ENCODE data around the gene BMAL1.

DNA sequence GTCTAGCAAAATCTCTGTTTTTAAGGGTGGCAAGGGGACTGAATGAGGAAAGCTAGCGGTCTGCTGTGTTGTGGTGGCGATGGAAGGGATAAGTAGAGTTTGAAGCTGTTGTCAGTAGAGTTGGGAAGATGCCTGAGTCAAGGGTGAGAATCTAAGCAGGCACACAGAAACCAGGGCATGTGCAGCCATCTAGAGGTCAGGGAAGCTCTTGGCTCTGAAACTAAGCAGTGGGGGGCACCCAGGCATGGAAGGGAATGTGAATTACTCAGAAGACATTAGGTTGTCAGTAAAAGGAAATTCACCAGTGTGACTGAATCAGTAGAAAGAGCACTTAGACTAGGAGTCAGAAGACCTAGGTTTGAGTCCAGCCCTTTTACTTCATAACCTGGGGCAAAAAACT lies 15.4 kb downstream of the BMAL1 start:
- TF ChIP-seq ZNF274 (IDR thresholded peaks at IDR 0.05; ENCODE audit: borderline replicate concordance, extremely low read depth, low read length) (no peak), EZH2 (IDR thresholded peaks at IDR 0.05; ENCODE audit: low read depth, low read length, severe bottlenecking) (no peak), TCF12 (IDR thresholded peaks at IDR 0.05; ENCODE audit: low read depth, low read length) (no peak), TAF1 (IDR thresholded peaks at IDR 0.05; ENCODE audit: low read depth, low read length) (no peak), SP1 (IDR thresholded peaks at IDR 0.05; ENCODE audit: low read depth, low read length) (no peak), CHD1 (IDR thresholded peaks at IDR 0.05; ENCODE audit: low read depth, low read length) (no peak), POLR2A (IDR thresholded peaks at IDR 0.05; ENCODE audit: control extremely low read depth in 1 of 2, low read depth in 2 of 2, low read length in 2 of 2) (no peak), NRF1 (IDR thresholded peaks at IDR 0.05; ENCODE audit: low read depth, low read length) (no peak), YY1 (IDR thresholded peaks at IDR 0.05; ENCODE audit: low read depth, low read length) (no peak), POLR2AphosphoS5 (IDR thresholded peaks at IDR 0.05; ENCODE audit: low read depth, low read length) (no peak), SUZ12 (IDR thresholded peaks at IDR 0.05; ENCODE audit: low read length) (no peak), GABPA (IDR thresholded peaks at IDR 0.05; ENCODE audit: borderline replicate concordance, insufficient read depth, low read length) (no peak)
- TF ChIP-seq, protein P1, sequence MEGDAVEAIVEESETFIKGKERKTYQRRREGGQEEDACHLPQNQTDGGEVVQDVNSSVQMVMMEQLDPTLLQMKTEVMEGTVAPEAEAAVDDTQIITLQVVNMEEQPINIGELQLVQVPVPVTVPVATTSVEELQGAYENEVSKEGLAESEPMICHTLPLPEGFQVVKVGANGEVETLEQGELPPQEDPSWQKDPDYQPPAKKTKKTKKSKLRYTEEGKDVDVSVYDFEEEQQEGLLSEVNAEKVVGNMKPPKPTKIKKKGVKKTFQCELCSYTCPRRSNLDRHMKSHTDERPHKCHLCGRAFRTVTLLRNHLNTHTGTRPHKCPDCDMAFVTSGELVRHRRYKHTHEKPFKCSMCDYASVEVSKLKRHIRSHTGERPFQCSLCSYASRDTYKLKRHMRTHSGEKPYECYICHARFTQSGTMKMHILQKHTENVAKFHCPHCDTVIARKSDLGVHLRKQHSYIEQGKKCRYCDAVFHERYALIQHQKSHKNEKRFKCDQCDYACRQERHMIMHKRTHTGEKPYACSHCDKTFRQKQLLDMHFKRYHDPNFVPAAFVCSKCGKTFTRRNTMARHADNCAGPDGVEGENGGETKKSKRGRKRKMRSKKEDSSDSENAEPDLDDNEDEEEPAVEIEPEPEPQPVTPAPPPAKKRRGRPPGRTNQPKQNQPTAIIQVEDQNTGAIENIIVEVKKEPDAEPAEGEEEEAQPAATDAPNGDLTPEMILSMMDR (IDR thresholded peaks at IDR 0.05; ENCODE audit: control extremely low read depth in 1 of 3, insufficient read depth in 1 of 3, low read depth in 1 of 3, low read length in 3 of 3) = peak; percentile 18 to 29 (median 24); a peak in 3 of 4 replicates

Measured in H1 (cell line).